PC-9 (cell line): Measurements from ENCODE around the gene MYO1F. TPM values are rescaled to one million over a fixed set of nuclear protein-coding genes. Genes with fewer than 3 reads are reported as not detected.

Source experiments
- BruUV-seq: library from RNA; stranded (reverse); fragments of 400-500 nt; replicated peaks from 2 replicates; lab custom pipeline; 2021; lab: Mats Ljungman, UMichigan
- CTCF ChIA-PET: fragments of 300-600 bp; sonication (Branson Sonifier 250); formaldehyde crosslinking; loops from one replicate; lab custom pipeline; 2022; ENCODE audit warnings: antibody characterized with exemption; lab: Charles Lee
- POLR2A ChIA-PET: fragments of 300-600 bp; sonication (Branson Sonifier 250); formaldehyde crosslinking; loops from one replicate; lab custom pipeline; 2022; ENCODE audit warnings: antibody characterized with exemption; ENCODE audit not compliant: unreplicated experiment; lab: Charles Lee
- DNase-seq, 2 experiments: peaks; one replicate each; pipeline versions ENCODE4 v3.0.0 to v3.0.0-alpha.2; 2015 to 2022; ENCODE audit warnings: mixed read lengths in 1 of 2
- H2AFZ ChIP-seq: fragments of 200-600 bp; sonication (generic); 2 replicates; pipeline ENCODE4 v1.8.1; 2017; ENCODE audit warnings: antibody characterized with exemption
- H3F3A ChIP-seq: fragments of 200-600 bp; sonication (generic); 2 replicates; pipeline ENCODE4 v1.8.1; 2017; ENCODE audit warnings: antibody characterized with exemption, mild to moderate bottlenecking, low read depth; ENCODE audit not compliant: insufficient read depth
- H3K27ac ChIP-seq: fragments of 200-600 bp; sonication (generic); 2 replicates; pipeline ENCODE4 v1.6.1; 2016; ENCODE audit warnings: mixed run types
- H3K27me3 ChIP-seq: fragments of 200-600 bp; sonication (generic); 2 replicates; pipeline ENCODE4 v1.6.1; 2016; ENCODE audit warnings: low read depth, mixed run types; ENCODE audit not compliant: insufficient read depth
- H3K36me3 ChIP-seq: fragments of 200-600 bp; sonication (generic); 2 replicates; pipeline ENCODE4 v1.6.1; 2016; ENCODE audit warnings: low read depth, mixed run types
- H3K4me1 ChIP-seq: fragments of 200-600 bp; sonication (generic); replicated peaks from 2 replicates; pipeline ENCODE4 v1.6.1; 2016; ENCODE audit warnings: mixed run types; ENCODE audit not compliant: insufficient read depth
- H3K4me2 ChIP-seq: fragments of 200-600 bp; sonication (generic); 2 replicates; pipeline ENCODE4 v1.6.1; 2017; ENCODE audit warnings: mixed run types
- H3K4me3 ChIP-seq: fragments of 200-600 bp; sonication (generic); 2 replicates; pipeline ENCODE4 v1.6.1; 2016; ENCODE audit warnings: mixed run types
- H3K79me2 ChIP-seq: fragments of 200-600 bp; sonication (generic); 2 replicates; pipeline ENCODE4 v1.6.1; 2017; ENCODE audit warnings: low read depth, mixed run types
- H3K9me2 ChIP-seq: fragments of 200-600 bp; sonication (generic); 2 replicates; pipeline ENCODE4 v1.8.1; 2017; ENCODE audit warnings: mild to moderate bottlenecking; ENCODE audit not compliant: insufficient read depth
- H3K9me3 ChIP-seq: fragments of 200-600 bp; sonication (generic); 2 replicates; pipeline ENCODE4 v1.8.1; 2016; ENCODE audit warnings: low read depth; ENCODE audit not compliant: insufficient read depth
- H4K20me1 ChIP-seq: fragments of 200-600 bp; sonication (generic); 2 replicates; pipeline ENCODE4 v1.8.1; 2017; ENCODE audit not compliant: insufficient read depth
- CTCF ChIP-seq: fragments of 200-600 bp; sonication (generic); conservative IDR thresholded peaks from 2 replicates; pipeline ENCODE4 v1.6.1; 2017; ENCODE audit warnings: mixed run types, antibody characterized with exemption, mild to moderate bottlenecking, moderate library complexity
- EZH2 ChIP-seq: fragments of 200-600 bp; sonication (generic); IDR thresholded peaks from 2 replicates; pipeline ENCODE4 v1.8.0; 2017; ENCODE audit warnings: antibody characterized with exemption, low read depth
- intact Hi-C: fragments of 100-400 bp; cut with micrococcal nuclease; formaldehyde crosslinking; loops from one replicate; pipeline ENCODE4 v1.10.0; 2022; ENCODE audit not compliant: unreplicated experiment
- total RNA-seq: library from RNA; stranded (reverse); gene quantifications from 2 replicates; pipeline ENCODE4 v1.2.3, GENCODE V29; 2021

MYO1F gene
- total RNA-seq, 1 experiment from 2014 or later, result 1.3 TPM

DNA sequence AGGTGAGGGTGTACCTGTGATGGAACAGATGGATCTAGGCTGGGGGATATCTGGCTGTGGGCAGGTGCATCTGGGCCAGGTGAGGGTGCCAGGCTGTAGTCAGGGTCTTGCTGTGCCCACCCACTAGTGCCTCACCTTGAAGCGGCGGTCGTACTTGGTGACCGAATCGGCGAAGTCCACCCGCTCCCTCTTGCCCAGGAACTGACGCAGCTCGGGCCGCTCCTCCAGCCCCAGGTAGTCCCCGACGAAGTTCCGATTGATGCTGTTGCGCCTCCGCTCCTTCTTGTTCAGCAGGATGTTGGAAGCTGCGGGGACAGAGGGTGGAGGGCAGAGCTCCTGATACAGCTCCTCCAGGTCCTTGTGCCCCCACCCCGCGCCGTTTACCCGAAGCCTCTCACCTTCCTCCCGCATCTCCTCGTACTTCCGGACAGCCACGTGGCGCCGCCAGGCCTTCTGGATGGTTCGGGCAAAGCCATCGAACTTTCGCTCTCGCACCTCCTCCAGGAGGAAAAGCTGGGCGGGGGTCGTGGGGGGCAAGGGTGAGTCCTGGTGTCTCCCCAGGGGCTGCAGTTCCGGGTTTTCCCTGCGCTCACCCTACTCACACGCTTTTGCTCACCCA lies 47.1 kb downstream of the MYO1F start:
- TF ChIP-seq EZH2, result no peak
- no peak for TF ChIP-seq CTCF
- no peaks in the 10 kb centered on the region; the same call in none of the 2 replicates for H4K20me1 ChIP-seq
- H3K4me2 ChIP-seq, result no peak overlapping the region
- peaks cover 4% of the 10 kb centered on the region; the same call in 1 of the 2 replicates for H3F3A ChIP-seq
- peaks cover 9% of the 10 kb centered on the region for H3K4me1 ChIP-seq
- no peaks in the 10 kb centered on the region for H3K9me3 ChIP-seq
- no TSS peak for BruUV-seq
- no peaks in the 10 kb centered on the region for H3K9me2 ChIP-seq
- no peaks in the 10 kb centered on the region; the same call in 1 of the 2 replicates for H3K79me2 ChIP-seq
- H3K27me3 ChIP-seq, result no peaks in the 10 kb centered on the region
- H3K27ac ChIP-seq, result no peak overlapping the region
- intact Hi-C loops, result no loop called here
- H3K4me3 ChIP-seq, result no peak overlapping the region
- no peak for DNase-seq
- ChIA-PET POLR2A (no interaction called here), CTCF (no interaction called here)
- H2AFZ ChIP-seq, result no peak overlapping the region
- no peaks in the 10 kb centered on the region for H3K36me3 ChIP-seq

DNA sequence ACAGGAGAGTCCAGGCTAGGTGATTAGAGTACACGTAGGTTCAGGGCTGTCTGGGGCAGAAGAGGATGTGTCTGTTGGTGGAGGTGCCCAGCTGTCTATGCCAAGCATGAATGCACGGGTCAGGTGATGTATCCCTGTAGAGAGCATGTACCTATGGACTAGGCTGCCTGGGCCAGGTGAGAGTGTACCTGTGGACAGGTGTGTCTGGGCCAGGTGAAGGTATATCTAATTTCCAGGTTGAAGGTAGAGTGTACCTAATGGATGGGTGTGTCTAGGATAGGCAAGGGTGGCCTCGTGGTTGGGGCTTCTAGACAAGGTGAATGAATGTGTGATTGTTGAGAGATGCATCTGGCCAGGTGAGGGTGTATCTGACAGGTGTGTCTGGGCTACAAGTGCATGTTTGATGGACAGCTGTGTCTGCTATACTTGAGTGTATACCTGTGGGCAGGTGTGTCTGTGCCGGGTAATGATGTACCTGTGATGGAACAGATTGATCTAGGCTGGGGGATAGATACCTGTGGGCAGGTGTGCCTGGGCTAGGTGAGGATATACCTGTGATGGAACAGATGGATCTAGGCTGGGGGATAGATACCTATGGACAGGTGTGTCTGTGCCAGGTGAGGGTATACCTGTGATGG lies 47.8 kb downstream of the MYO1F start:
- intact Hi-C loops, result loop anchor here (5.0 kb wide), 1 partner anchor 38 kb away; no protein-coding TSS in a partner anchor
- BruUV-seq, result no TSS peak
- ChIA-PET POLR2A (no interaction called here), CTCF (no interaction called here)
- H3K36me3 ChIP-seq, result no peaks in the 10 kb centered on the region
- H3F3A ChIP-seq, result peaks cover 10% of the 10 kb centered on the region; the same call in 1 of the 2 replicates
- H3K4me1 ChIP-seq, result peaks cover 9% of the 10 kb centered on the region
- no peaks in the 10 kb centered on the region for H3K9me2 ChIP-seq
- H3K79me2 ChIP-seq, result no peaks in the 10 kb centered on the region; the same call in 1 of the 2 replicates
- no peak overlapping the region for H3K4me3 ChIP-seq
- H4K20me1 ChIP-seq, result no peaks in the 10 kb centered on the region; the same call in none of the 2 replicates
- no peak overlapping the region for H2AFZ ChIP-seq
- H3K27ac ChIP-seq, result no peak overlapping the region
- no peaks in the 10 kb centered on the region for H3K9me3 ChIP-seq
- DNase-seq, result no peak
- TF ChIP-seq EZH2 (no peak), CTCF (no peak)
- no peak overlapping the region for H3K4me2 ChIP-seq
- H3K27me3 ChIP-seq, result no peaks in the 10 kb centered on the region

- Histone ChIP-seq H3F3A (peaks cover 10% of the 10 kb centered on the region; the same call in 1 of the 2 replicates), H3K27me3 (no peaks in the 10 kb centered on the region), H3K4me1 (peaks cover 9% of the 10 kb centered on the region), H4K20me1 (no peaks in the 10 kb centered on the region; the same call in none of the 2 replicates), H3K9me2 (no peaks in the 10 kb centered on the region), H3K79me2 (no peaks in the 10 kb centered on the region; the same call in 1 of the 2 replicates), H3K9me3 (no peaks in the 10 kb centered on the region), H3K27ac (no peak overlapping the region), H3K36me3 (no peaks in the 10 kb centered on the region), H3K4me3 (no peak overlapping the region), H2AFZ (no peak overlapping the region), H3K4me2 (no peak overlapping the region)
- no peak for DNase-seq
- intact Hi-C loops, result loop anchor here (5.0 kb wide), 1 partner anchor 39 kb away; no protein-coding TSS in a partner anchor
- TF ChIP-seq CTCF (no peak), EZH2 (no peak)
- no TSS peak for BruUV-seq
- ChIA-PET POLR2A (interaction anchor here (0.6 kb wide), 1 partner anchor 115 kb away, joined by 4 read pairs; the partner anchor contains the start of gene MARCHF2), CTCF (no interaction called here)
Measured at GRCh38 chr19:8528500-8528899, 48.7 kb downstream of the MYO1F start.
